Mesodermal cell (in vitro differentiated cells): ENCODE results near the gene MRPL51. TPM values are rescaled to one million over a fixed set of nuclear protein-coding genes. Genes with fewer than 3 reads are reported as not detected.
"Not testable (repeated sequence)": the region's sequence is repeated elsewhere in the genome, so short reads cannot be mapped to it uniquely, and the experiment has no call there.

Source experiments
- H3K27ac ChIP-seq: 2 replicates; pipeline ENCODE4 v1.7.0; 2013; ENCODE audit warnings: mild to moderate bottlenecking, low read depth, low read length, moderate library complexity; ENCODE audit not compliant: severe bottlenecking
- H3K36me3 ChIP-seq: 2 replicates; pipeline ENCODE4 v1.7.1; 2013; ENCODE audit warnings: mild to moderate bottlenecking, low read length, moderate library complexity; ENCODE audit not compliant: control insufficient read depth, insufficient read depth
- H3K4me1 ChIP-seq: one replicate; pipeline ENCODE4 v1.7.1; 2013; ENCODE audit warnings: mild to moderate bottlenecking, low read length; ENCODE audit not compliant: insufficient read depth, control insufficient read depth, poor library complexity, severe bottlenecking
- H3K4me3 ChIP-seq: 2 replicates; pipeline ENCODE4 v1.7.0; 2013; ENCODE audit warnings: low read length, control low read depth, mild to moderate bottlenecking; ENCODE audit not compliant: insufficient read depth, poor library complexity, severe bottlenecking; ENCODE audit errors: extremely low read depth
- H3K9me3 ChIP-seq: 2 replicates; pipeline ENCODE4 v1.7.1; 2013; ENCODE audit warnings: mild to moderate bottlenecking, low read length, moderate library complexity; ENCODE audit not compliant: control insufficient read depth
- WGBS, 2 experiments: methylation state at CpG; one replicate each; pipeline ENCODE4 v1.1.5; 2013; ENCODE audit warnings: missing lambda C conversion rate in 2 of 2; ENCODE audit not compliant: insufficient coverage in 2 of 2; 5-methylcytosine and 5-hydroxymethylcytosine counted together
- polyA plus RNA-seq, 2 experiments: library from polyadenylated mRNA; stranded (reverse); fragments of 50-300 nt; gene quantifications; one replicate each; pipeline ENCODE4 v1.2.3, GENCODE V29; 2013

The MRPL51 gene
- 259 TPM for polyA plus RNA-seq (2013, experiment 1 of 2)
- 255 TPM for polyA plus RNA-seq (2013, experiment 2 of 2)

- 0% methylated on average over 27 to 35 of the region's 39 CpGs for WGBS, 2 experiments
- peak within 1 kb of the TSS; percentile 87 for H3K4me3 ChIP-seq
Observed at GRCh38 chr12:6492838-6493496, at the start of gene MRPL51. Gene MRPL51 (minus strand): TSS chr12:6493262. CDS start chr12:6493136, 126 bp downstream.

GRCh38 chr12:6542209-6543009 is 49.3 kb upstream of the MRPL51 start:
- peaks cover 80% of the 10 kb centered on the region for H3K36me3 ChIP-seq
- no peak overlapping the region for H3K4me3 ChIP-seq
- H3K27ac ChIP-seq: no peak overlapping the region
- no peaks in the 10 kb centered on the region for H3K9me3 ChIP-seq
- WGBS, 2 experiments: 84 to 89% methylated on average over 11 to 13 of the region's 13 CpGs
- H3K4me1 ChIP-seq: peaks cover 31% of the 10 kb centered on the region

More at GRCh38 chr12:6492838-6493496, at the start of gene MRPL51:
- Histone ChIP-seq H3K36me3 (peaks cover 42% of the 10 kb centered on the region), H3K9me3 (no peaks in the 10 kb centered on the region), H3K27ac (peak within 1 kb of the TSS; percentile 98), H3K4me1 (peaks cover 11% of the 10 kb centered on the region)

- no peak overlapping the region for H3K4me3 ChIP-seq
- no peaks in the 10 kb centered on the region for H3K9me3 ChIP-seq
- peaks cover 39% of the 10 kb centered on the region for H3K4me1 ChIP-seq
- peak overlapping the region; percentile 77 for H3K27ac ChIP-seq
- H3K36me3 ChIP-seq: peaks cover 82% of the 10 kb centered on the region
- WGBS, 2 experiments: 95 to 96% methylated on average over 23 to 25 of the region's 26 CpGs
Observed at GRCh38 chr12:6541371-6542165, 48.5 kb upstream of the MRPL51 start.

GRCh38 chr12:6540181-6540877 is 47.3 kb upstream of the MRPL51 start:
- Histone ChIP-seq H3K27ac (peak overlapping the region; percentile 77), H3K36me3 (peaks cover 82% of the 10 kb centered on the region)

GRCh38 chr12:6539707-6540134 is 46.7 kb upstream of the MRPL51 start:
- peaks cover 81% of the 10 kb centered on the region for H3K36me3 ChIP-seq
- H3K9me3 ChIP-seq: no peaks in the 10 kb centered on the region
- H3K27ac ChIP-seq: peak overlapping the region; percentile 36
- H3K4me3 ChIP-seq: no peak overlapping the region
- H3K4me1 ChIP-seq: peaks cover 40% of the 10 kb centered on the region
- WGBS, 2 experiments: 87 to 90% methylated on average over 12 to 14 of the region's 14 CpGs

More at GRCh38 chr12:6540181-6540877, 47.3 kb upstream of the MRPL51 start:
- 27 to 28% methylated on average over 30 to 31 of the region's 35 CpGs for whole genome bisulfite sequencing, 2 experiments
- no peak overlapping the region for H3K4me3 ChIP-seq
- no peaks in the 10 kb centered on the region for H3K9me3 ChIP-seq
- peaks cover 40% of the 10 kb centered on the region for H3K4me1 ChIP-seq

GRCh38 chr12:6539314-6539682 is 46.2 kb upstream of the MRPL51 start:
- H3K4me1 ChIP-seq: peaks cover 40% of the 10 kb centered on the region
- H3K27ac ChIP-seq: peak overlapping the region; percentile 36
- 90 to 96% methylated on average over 3 to 4 of the region's 5 CpGs for WGBS, 2 experiments
- peaks cover 77% of the 10 kb centered on the region for H3K36me3 ChIP-seq
- H3K9me3 ChIP-seq: no peaks in the 10 kb centered on the region
- H3K4me3 ChIP-seq: no peak overlapping the region

- Histone ChIP-seq H3K9me3 (no peaks in the 10 kb centered on the region), H3K36me3 (peaks cover 71% of the 10 kb centered on the region), H3K4me1 (peaks cover 40% of the 10 kb centered on the region), H3K4me3 (no peak overlapping the region), H3K27ac (peak overlapping the region; percentile 36)
- WGBS, 2 experiments: 81 to 86% methylated on average over 22 to 23 of the region's 24 CpGs
Observed at GRCh38 chr12:6538420-6539313, 45.6 kb upstream of the MRPL51 start.

- H3K9me3 ChIP-seq, H3K4me3 ChIP-seq: not testable (repeated sequence)
- Histone ChIP-seq H3K27ac (peak overlapping the region; percentile 36), H3K36me3 (peaks cover 67% of the 10 kb centered on the region), H3K4me1 (peaks cover 45% of the 10 kb centered on the region)
- 75 to 80% methylated on average over 7 to 13 of the region's 17 CpGs for WGBS, 2 experiments
Observed at GRCh38 chr12:6537580-6538419, 44.7 kb upstream of the MRPL51 start.
